ENCODE data around the gene PDSS2.
"Not testable (repeated sequence)": the region's sequence is repeated elsewhere in the genome, so short reads cannot be mapped to it uniquely, and the experiment has no call there.

- TF ChIP-seq, protein P1, sequence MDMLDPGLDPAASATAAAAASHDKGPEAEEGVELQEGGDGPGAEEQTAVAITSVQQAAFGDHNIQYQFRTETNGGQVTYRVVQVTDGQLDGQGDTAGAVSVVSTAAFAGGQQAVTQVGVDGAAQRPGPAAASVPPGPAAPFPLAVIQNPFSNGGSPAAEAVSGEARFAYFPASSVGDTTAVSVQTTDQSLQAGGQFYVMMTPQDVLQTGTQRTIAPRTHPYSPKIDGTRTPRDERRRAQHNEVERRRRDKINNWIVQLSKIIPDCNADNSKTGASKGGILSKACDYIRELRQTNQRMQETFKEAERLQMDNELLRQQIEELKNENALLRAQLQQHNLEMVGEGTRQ (IDR thresholded peaks at IDR 0.05; ENCODE audit: low read length) = not testable (repeated sequence)
- not testable (repeated sequence) for TF ChIP-seq CHD1 (IDR thresholded peaks at IDR 0.05; ENCODE audit: low read depth, low read length); EZH2 (IDR thresholded peaks at IDR 0.05; ENCODE audit: low read depth, low read length, severe bottlenecking); POLR2A (IDR thresholded peaks at IDR 0.05; ENCODE audit: control extremely low read depth in 1 of 2, low read depth in 2 of 2, low read length in 2 of 2)
Measured at GRCh38 chr6:107289258-107289657, 170.1 kb downstream of the PDSS2 start.
